MM.1S (cell line): Measurements from ENCODE around the gene ARRDC2.

Source experiments
- DNase-seq: peaks from one replicate; pipeline ENCODE4 v3.0.0-alpha.2; 2015
- H2AFZ ChIP-seq: fragments of 300-600 bp; sonication (generic); 2 replicates; pipeline ENCODE4 v1.6.0; 2016; ENCODE audit warnings: antibody characterized with exemption, low read length
- H3F3A ChIP-seq: fragments of 300-600 bp; sonication (generic); 2 replicates; pipeline ENCODE4 v1.6.1; 2016; ENCODE audit warnings: mild to moderate bottlenecking, antibody characterized with exemption, low read length, moderate library complexity, mixed read lengths; ENCODE audit not compliant: insufficient read depth
- H3K27ac ChIP-seq: fragments of 300-600 bp; sonication (generic); 2 replicates; pipeline ENCODE4 v1.5.1; 2016; ENCODE audit warnings: mild to moderate bottlenecking, low read length
- H3K27me3 ChIP-seq: fragments of 300-600 bp; sonication (generic); replicated peaks from 2 replicates; pipeline ENCODE4 v1.6.0; 2016; ENCODE audit warnings: low read length; ENCODE audit not compliant: insufficient read depth
- H3K36me3 ChIP-seq: fragments of 300-600 bp; sonication (generic); replicated peaks from 2 replicates; pipeline ENCODE4 v1.6.1; 2016; ENCODE audit warnings: mild to moderate bottlenecking, low read length, mixed read lengths; ENCODE audit not compliant: insufficient read depth
- H3K4me1 ChIP-seq: fragments of 300-600 bp; sonication (generic); 2 replicates; pipeline ENCODE4 v1.6.1; 2016; ENCODE audit warnings: low read length, mixed read lengths
- H3K4me2 ChIP-seq: fragments of 300-600 bp; sonication (generic); 2 replicates; pipeline ENCODE4 v1.6.0; 2016; ENCODE audit warnings: low read depth, low read length
- H3K4me3 ChIP-seq: fragments of 300-600 bp; sonication (generic); 2 replicates; pipeline ENCODE4 v1.5.1; 2016; ENCODE audit warnings: low read length, mixed read lengths
- H3K79me2 ChIP-seq: fragments of 300-600 bp; sonication (generic); 2 replicates; pipeline ENCODE4 v1.6.1; 2016; ENCODE audit warnings: mixed run types, low read length, mixed read lengths
- H3K9ac ChIP-seq: fragments of 300-600 bp; sonication (generic); 2 replicates; pipeline ENCODE4 v1.6.1; 2016; ENCODE audit warnings: low read length, mixed read lengths
- H3K9me2 ChIP-seq: fragments of 300-600 bp; sonication (generic); replicated peaks from 2 replicates; pipeline ENCODE4 v1.6.1; 2016; ENCODE audit warnings: mild to moderate bottlenecking, low read length, mixed read lengths; ENCODE audit not compliant: insufficient read depth
- H3K9me3 ChIP-seq: fragments of 300-600 bp; sonication (generic); replicated peaks from 2 replicates; pipeline ENCODE4 v1.6.1; 2016; ENCODE audit warnings: mild to moderate bottlenecking, low read length, mixed read lengths; ENCODE audit not compliant: insufficient read depth
- H4K20me1 ChIP-seq: fragments of 300-600 bp; sonication (generic); 2 replicates; pipeline ENCODE4 v1.6.1; 2016; ENCODE audit warnings: mild to moderate bottlenecking, low read length, moderate library complexity, mixed read lengths; ENCODE audit not compliant: insufficient read depth
- EZH2 ChIP-seq: fragments of 300-600 bp; sonication (generic); optimal IDR thresholded peaks from 2 replicates; pipeline ENCODE3; 2017; ENCODE audit warnings: low read depth, mild to moderate bottlenecking, antibody characterized with exemption, low read length, mixed read lengths
- EZH2phosphoT487 ChIP-seq: fragments of 300-600 bp; sonication (generic); IDR thresholded peaks from 2 replicates; pipeline ENCODE4 v1.6.1; 2018; ENCODE audit warnings: antibody characterized with exemption, low read length
- TF ChIP-seq, protein P1 (sequence below): fragments of 300-600 bp; sonication (generic); IDR thresholded peaks from 2 replicates; pipeline ENCODE4 v1.5.1; 2016; ENCODE audit warnings: antibody characterized with exemption, low read length, mixed read lengths

The ARRDC2 gene

DNA sequence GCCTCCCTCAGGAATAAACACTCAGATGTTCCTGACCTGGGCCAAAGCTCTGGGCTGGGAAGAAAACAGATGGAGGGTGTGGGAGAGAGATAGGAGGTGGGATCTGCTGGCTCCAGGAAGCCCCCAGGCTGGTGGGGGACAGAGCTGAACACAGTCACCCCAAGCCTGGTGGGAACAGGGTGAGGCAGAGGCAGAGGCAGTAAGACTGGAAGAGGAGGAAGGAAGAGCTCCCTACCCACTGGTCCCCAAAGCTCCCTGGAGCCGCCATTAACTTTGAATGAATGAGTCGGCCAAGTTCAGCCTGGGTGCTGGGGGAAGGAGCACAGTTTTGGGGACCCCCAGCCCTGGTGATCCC is 41.9 kb upstream of the ARRDC2 start:
- TF ChIP-seq, protein P1, sequence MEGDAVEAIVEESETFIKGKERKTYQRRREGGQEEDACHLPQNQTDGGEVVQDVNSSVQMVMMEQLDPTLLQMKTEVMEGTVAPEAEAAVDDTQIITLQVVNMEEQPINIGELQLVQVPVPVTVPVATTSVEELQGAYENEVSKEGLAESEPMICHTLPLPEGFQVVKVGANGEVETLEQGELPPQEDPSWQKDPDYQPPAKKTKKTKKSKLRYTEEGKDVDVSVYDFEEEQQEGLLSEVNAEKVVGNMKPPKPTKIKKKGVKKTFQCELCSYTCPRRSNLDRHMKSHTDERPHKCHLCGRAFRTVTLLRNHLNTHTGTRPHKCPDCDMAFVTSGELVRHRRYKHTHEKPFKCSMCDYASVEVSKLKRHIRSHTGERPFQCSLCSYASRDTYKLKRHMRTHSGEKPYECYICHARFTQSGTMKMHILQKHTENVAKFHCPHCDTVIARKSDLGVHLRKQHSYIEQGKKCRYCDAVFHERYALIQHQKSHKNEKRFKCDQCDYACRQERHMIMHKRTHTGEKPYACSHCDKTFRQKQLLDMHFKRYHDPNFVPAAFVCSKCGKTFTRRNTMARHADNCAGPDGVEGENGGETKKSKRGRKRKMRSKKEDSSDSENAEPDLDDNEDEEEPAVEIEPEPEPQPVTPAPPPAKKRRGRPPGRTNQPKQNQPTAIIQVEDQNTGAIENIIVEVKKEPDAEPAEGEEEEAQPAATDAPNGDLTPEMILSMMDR = no peak
- TF ChIP-seq EZH2phosphoT487 (no peak), EZH2 (no peak)
- no peak overlapping the region for H3K4me3 ChIP-seq
- H3K79me2 ChIP-seq = no peaks in the 10 kb centered on the region
- no peaks in the 10 kb centered on the region for H3F3A ChIP-seq
- H4K20me1 ChIP-seq = no peaks in the 10 kb centered on the region
- no peak overlapping the region for H3K27ac ChIP-seq
- H3K9me3 ChIP-seq = no peaks in the 10 kb centered on the region
- H3K4me1 ChIP-seq = no peaks in the 10 kb centered on the region
- no peak for DNase-seq
- H3K27me3 ChIP-seq = peaks cover 86% of the 10 kb centered on the region
- H3K36me3 ChIP-seq = no peaks in the 10 kb centered on the region
- no peaks in the 10 kb centered on the region for H3K9me2 ChIP-seq
- no peak overlapping the region for H2AFZ ChIP-seq
- H3K9ac ChIP-seq = no peak overlapping the region
- H3K4me2 ChIP-seq = no peak overlapping the region

DNA sequence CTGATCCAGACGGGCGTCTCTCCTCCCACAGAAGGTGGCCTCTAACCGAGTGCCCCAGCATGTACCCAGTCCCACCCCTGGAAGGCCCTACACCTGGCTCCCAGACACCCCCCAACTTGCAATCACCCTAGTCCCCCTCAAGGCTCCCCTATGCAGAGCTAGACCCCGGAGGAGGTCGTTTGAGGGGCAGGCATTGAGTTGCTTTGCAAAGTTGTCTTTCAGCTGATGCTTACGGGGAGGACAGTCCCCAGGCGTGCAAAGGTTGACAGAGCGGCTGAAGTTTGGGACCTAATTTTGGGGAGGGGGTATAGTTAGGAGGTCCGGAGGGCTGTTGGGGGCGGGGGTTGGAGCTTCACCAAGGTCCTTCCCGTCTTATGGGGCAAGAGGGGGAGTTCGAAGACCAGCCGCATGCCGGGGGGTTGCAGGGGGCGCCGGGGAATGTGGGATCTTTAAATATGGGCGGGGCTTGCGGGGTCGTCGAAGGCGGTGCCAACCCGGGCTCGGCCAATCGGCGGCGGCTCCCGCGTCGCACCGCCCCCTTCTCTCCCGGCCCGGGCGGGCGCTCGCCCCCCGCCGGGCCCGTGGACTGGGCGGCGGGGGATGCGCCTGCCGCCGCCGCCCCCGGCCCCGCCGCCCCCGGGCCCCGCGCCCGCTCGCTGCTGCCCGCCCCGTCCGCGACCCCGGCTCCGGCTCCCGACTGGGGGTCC is 41.3 kb upstream of the ARRDC2 start, which contains the start of gene KCNN1:
Gene KCNN1 (plus strand): TSS at position 558 of the 707 bp plus-strand sequence. CDS start 6,782 bp downstream, outside the sequence.
- Histone ChIP-seq H3K9ac (no peak within 1 kb of the TSS), H3K4me3 (no peak within 1 kb of the TSS), H3K4me1 (no peaks in the 10 kb centered on the region), H2AFZ (no peak within 1 kb of the TSS), H3K9me2 (no peaks in the 10 kb centered on the region), H3K27ac (no peak within 1 kb of the TSS), H3K36me3 (no peaks in the 10 kb centered on the region), H3K9me3 (no peaks in the 10 kb centered on the region), H4K20me1 (no peaks in the 10 kb centered on the region), H3K27me3 (peaks cover 86% of the 10 kb centered on the region), H3K79me2 (no peaks in the 10 kb centered on the region), H3K4me2 (no peak within 1 kb of the TSS), H3F3A (no peaks in the 10 kb centered on the region)
- TF ChIP-seq, protein P1 = no peak
- TF ChIP-seq EZH2 (no peak), EZH2phosphoT487 (no peak)
- DNase-seq = no peak

DNA sequence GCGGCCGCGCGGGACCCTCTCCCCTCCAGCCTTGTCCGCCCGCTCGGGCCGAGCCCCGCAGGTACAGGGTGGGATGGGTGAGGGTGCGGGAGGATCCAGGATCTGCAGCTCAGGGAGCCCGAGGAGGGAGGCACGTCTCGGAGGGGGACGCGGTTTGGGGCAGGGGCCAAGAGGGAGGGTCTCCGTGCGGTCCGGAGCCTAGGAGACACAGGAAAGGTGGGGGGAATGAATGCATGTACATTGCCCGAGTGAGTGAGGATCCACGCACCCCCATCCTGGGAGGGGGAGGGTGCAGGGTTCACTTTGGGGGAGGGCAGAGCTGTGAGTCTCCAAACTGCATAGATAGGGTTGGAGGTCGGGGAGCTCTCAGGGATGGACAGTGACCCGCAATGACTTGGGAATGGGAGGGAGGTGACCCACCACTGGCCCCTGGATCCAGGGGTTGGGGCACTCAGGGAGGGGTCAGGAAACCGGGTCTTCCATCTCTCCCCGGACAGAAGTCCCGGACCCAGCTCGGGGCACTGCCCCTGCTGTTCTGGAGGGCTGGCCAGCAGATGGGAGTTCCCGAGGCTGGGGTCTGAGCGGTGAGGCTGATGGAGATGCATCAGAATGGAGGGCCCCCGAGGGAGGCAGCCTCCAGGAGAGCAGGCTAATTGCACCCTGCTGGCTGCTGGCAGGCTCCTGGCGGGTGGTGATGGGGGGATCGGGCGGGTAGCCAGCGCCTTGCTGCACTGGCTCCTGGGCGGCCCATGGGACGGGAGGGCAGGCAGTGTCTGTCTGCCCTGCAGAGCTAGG is 40.5 kb upstream of the ARRDC2 start:
- DNase-seq = no peak
- H3K79me2 ChIP-seq = no peaks in the 10 kb centered on the region
- no peaks in the 10 kb centered on the region for H4K20me1 ChIP-seq
- H3F3A ChIP-seq = no peaks in the 10 kb centered on the region
- no peaks in the 10 kb centered on the region for H3K4me1 ChIP-seq
- no peak overlapping the region for H3K9ac ChIP-seq
- no peaks in the 10 kb centered on the region for H3K9me3 ChIP-seq
- no peak overlapping the region for H3K4me2 ChIP-seq
- no peak overlapping the region for H2AFZ ChIP-seq
- TF ChIP-seq, protein P1 = no peak
- no peak for TF ChIP-seq EZH2phosphoT487
- H3K36me3 ChIP-seq = no peaks in the 10 kb centered on the region
- H3K27ac ChIP-seq = no peak overlapping the region
- H3K4me3 ChIP-seq = no peak overlapping the region
- peaks cover 86% of the 10 kb centered on the region for H3K27me3 ChIP-seq
- H3K9me2 ChIP-seq = no peaks in the 10 kb centered on the region
